NCI-H2196 treated with DMSO at 0.1 percent for 48 hours (cell line): Measurements from ENCODE around the gene CLDN24.

Source experiments
- DNase-seq: peaks from one replicate; lab custom pipeline; 2025; ENCODE audit not compliant: unreplicated experiment; lab: John Stamatoyannopoulos, UW

CLDN24 gene

DNA sequence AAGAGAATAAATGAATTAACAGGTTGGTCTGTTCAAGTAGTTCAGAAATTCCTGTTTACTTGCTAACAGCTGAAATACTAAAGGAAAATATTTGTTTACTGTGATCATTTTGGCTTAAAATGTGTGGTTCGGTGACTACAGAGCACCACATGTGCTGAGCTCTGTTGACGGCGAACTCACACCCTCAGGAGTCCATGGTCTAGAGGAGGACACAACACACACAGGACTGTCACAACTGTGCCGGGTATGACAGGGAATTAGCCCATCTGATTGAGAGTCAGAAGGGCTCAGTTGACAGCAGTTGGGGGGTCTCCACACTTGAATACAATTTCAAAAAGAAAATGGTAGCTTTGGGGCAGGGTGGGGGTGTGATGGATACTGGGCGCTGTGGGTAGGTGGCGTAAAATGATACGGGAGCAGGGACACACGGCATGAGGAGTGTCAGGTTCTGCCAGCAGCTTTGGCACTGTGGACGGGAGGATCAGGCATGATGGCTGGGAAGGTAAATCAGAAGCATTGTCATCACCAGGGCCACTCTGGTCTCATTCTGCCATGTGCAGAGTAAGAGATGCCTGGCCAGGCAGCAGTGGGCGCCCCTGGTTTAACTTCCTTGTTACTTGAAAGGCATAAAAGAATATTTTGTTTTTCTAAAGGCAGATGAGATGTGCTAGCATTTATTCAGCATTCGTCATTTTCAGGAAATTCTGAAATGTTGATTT is 35.5 kb downstream of the CLDN24 start:
- no peak for DNase-seq

DNA sequence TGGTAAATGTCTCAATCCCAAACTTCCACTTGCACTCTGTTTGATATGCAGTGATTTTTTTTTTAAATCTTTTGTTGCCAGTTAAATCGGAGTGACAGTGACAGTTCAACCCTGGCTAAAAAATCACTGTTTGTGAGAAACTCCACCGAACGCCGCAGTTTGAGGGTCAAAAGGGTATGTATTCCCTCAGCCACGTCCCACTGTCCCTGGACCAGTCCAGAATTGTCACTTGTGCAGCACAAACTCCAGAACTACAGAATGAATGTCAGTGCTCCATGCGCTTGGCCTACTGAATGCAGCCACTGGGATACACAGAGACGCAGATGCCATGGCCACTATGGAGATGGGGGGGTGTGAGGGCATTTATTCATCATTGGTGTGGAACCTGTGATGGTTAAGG is 36.3 kb downstream of the CLDN24 start:
- DNase-seq: no peak

DNA sequence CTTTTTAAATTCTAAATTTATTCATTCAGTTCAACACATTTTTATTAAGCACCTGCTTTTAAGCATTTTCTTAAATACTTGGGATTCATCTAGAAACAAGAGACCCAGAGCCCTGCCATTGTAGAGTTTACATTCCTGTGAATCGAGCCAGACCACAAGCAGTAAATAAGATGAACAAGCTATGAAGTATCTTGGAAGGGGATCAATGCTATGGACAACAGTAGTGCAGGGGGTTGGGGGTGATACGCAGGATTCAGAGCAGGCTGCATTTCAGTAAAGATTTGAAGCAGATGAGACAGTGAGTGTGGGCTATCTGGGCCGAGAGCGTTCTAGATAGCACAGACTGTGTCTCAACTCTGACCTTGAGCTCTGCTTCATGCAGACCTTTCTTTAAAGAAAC is 37.3 kb downstream of the CLDN24 start:
- no peak for DNase-seq

DNA sequence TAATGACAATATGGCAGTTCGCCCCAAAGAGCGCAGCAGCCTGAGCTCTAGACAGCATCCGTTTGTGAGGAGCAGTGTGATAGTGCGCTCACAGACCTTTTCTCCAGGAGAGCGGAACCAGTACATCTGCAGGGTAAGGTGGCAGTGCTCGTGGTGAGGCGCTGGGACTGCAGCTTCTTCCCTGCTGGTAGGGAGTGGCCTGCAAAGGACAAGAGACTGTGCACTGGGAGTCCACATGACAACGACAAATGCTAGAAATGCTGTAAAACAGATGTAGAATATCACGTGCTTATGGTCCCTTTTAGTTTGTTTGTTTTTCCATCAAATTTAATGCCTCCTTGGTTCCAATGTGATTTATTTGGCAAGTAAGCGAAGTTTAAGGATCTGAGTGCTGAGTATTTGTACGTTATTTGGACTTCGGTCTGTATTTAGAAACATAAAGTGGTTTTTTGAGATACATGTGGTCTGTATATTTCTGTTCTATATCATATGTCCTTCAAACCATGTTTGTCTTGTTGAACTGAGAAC is 37.9 kb downstream of the CLDN24 start:
- no peak for DNase-seq

DNA sequence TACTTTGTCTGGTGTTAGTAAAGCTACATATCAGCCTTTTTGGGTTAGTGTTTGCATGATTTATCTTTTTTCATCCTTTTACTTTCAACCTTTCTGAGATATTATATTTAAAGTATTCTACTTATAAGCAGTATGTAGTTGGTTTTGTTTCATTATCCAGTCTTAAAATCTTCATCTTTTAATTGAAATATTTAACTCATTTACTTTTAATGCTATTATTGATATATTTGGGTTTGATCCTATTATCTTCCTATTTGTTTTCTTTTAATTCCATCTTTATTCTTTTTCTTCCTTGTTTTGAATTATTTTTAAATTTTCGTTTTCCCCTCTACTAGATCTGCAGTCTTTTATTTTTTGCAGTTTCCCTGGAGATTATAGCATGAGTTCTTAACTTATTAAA is 46.1 kb downstream of the CLDN24 start:
- DNase-seq: no peak

DNA sequence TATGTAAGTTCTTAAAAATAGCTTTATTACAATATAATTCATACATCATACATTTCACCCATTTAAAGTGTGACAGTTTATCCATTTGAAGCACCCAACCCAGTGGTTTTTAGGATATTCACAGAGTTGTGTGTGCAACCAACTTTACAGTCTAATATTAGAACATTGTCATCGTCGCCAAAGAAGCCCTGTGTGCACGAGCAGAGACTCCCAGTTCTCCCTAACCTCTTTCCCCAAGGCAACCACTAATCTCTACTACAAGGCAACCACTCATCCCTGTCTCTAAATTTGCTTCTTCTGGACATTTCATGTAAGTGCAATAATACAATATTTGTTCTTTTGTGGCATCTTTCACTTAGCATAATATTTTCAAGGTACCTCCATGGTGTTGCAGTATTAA is 49.8 kb downstream of the CLDN24 start:
- no peak for DNase-seq
